Nephron (organoid): ENCODE measurements around the gene PPM1B.

Experiments used
- H3K27ac Mint-ChIP-seq, 3 experiments: 2 replicates each; pipeline ENCODE4 v1.8.0; 2020; ENCODE audit warnings: mixed read lengths in 3 of 3, mild to moderate bottlenecking in 2 of 3, moderate library complexity in 1 of 3
- H3K27me3 Mint-ChIP-seq: 2 replicates; pipeline ENCODE4 v1.8.0; 2021; ENCODE audit warnings: low read depth, mild to moderate bottlenecking, moderate library complexity, mixed read lengths
- H3K36me3 Mint-ChIP-seq: 2 replicates; pipeline ENCODE4 v1.8.0; 2020; ENCODE audit warnings: low read depth, mixed read lengths
- H3K4me1 Mint-ChIP-seq: 2 replicates; pipeline ENCODE4 v1.8.0; 2020; ENCODE audit warnings: mixed read lengths
- H3K4me3 Mint-ChIP-seq, 3 experiments: 2 replicates each; pipeline ENCODE4 v1.8.0; 2020; ENCODE audit warnings: mild to moderate bottlenecking in 3 of 3, mixed read lengths in 3 of 3, moderate library complexity in 2 of 3
- H3K9me3 Mint-ChIP-seq: 2 replicates; pipeline ENCODE4 v1.8.0; 2020; ENCODE audit warnings: mixed read lengths
- TF ChIP-seq, protein P1 (sequence below), 3 experiments: fragments of 200-600 bp; sonication (generic); IDR thresholded peaks; one replicate each; pipeline ENCODE4 v1.5.0; 2021; ENCODE audit warnings: antibody characterized with exemption in 3 of 3; ENCODE audit not compliant: unreplicated experiment in 3 of 3

The PPM1B gene

GRCh38 chr2:44267269-44267795, 98.7 kb downstream of the PPM1B start:
- H3K9me3 Mint-ChIP-seq: no peaks in the 10 kb centered on the region
- TF ChIP-seq, protein P1, sequence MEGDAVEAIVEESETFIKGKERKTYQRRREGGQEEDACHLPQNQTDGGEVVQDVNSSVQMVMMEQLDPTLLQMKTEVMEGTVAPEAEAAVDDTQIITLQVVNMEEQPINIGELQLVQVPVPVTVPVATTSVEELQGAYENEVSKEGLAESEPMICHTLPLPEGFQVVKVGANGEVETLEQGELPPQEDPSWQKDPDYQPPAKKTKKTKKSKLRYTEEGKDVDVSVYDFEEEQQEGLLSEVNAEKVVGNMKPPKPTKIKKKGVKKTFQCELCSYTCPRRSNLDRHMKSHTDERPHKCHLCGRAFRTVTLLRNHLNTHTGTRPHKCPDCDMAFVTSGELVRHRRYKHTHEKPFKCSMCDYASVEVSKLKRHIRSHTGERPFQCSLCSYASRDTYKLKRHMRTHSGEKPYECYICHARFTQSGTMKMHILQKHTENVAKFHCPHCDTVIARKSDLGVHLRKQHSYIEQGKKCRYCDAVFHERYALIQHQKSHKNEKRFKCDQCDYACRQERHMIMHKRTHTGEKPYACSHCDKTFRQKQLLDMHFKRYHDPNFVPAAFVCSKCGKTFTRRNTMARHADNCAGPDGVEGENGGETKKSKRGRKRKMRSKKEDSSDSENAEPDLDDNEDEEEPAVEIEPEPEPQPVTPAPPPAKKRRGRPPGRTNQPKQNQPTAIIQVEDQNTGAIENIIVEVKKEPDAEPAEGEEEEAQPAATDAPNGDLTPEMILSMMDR (IDR thresholded peaks at IDR 0.05; ENCODE audit: unreplicated experiment in 3 of 3): no peak
- no peaks in the 10 kb centered on the region for H3K36me3 Mint-ChIP-seq
- H3K4me3 Mint-ChIP-seq: no peak overlapping the region
- peak overlapping the region; percentile 42 to 83 (median 55) for H3K27ac Mint-ChIP-seq
- H3K4me1 Mint-ChIP-seq: peaks cover 12% of the 10 kb centered on the region
- no peaks in the 10 kb centered on the region for H3K27me3 Mint-ChIP-seq

DNA sequence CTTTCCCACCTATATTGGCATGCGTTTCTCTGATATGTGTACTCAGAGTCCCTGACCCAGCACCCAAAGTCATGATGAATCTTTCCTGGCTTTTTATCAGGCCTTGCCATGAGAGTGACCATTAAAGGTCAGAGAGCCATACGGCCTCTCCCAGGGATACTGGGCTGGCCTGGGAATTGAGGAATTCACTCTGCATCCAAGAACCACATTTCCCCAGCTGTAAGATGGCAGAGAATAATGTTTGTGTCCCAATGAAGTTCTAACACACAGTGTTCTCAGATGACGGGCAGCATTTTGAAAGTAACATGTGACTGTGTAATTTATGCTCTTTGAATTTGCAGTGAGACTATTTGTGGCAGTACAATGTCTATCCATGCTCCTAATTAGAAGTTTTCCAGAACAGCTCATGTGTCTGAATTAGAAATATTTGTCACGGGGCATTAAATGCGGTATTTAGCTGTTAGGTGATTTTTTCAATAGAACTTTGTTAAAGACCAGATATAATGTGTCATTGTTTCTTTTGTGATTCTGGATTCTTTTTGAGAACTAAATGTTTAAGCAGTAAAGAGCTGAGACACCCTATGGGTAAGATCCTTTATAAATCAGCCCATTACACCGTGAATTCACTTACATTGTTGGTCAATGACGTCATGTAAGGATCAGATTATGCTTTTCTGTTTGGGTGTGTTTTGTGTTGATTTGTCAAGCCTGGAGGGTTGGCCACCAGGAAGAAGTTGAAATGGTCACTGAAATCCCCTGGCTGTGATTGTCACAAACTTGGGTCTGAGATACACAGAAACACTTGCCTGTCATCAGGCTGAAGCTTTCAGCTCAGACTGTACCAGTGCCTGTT, 99.3 kb downstream of the PPM1B start:
- no peaks in the 10 kb centered on the region for H3K27me3 Mint-ChIP-seq
- peak overlapping the region; percentile 42 to 83 (median 58) for H3K27ac Mint-ChIP-seq
- H3K4me3 Mint-ChIP-seq: no peak overlapping the region
- TF ChIP-seq, protein P1 (IDR thresholded peaks at IDR 0.05; ENCODE audit: unreplicated experiment in 3 of 3): no peak
- no peaks in the 10 kb centered on the region for H3K36me3 Mint-ChIP-seq
- H3K4me1 Mint-ChIP-seq: peaks cover 12% of the 10 kb centered on the region
- no peaks in the 10 kb centered on the region for H3K9me3 Mint-ChIP-seq

- Mint-ChIP-seq H3K36me3 (no peaks in the 10 kb centered on the region), H3K4me3 (no peak overlapping the region), H3K27me3 (no peaks in the 10 kb centered on the region), H3K9me3 (no peaks in the 10 kb centered on the region), H3K4me1 (peaks cover 12% of the 10 kb centered on the region), H3K27ac (peak overlapping the region in 1 of 3 experiments; percentile 60)
- TF ChIP-seq, protein P1 (IDR thresholded peaks at IDR 0.05; ENCODE audit: unreplicated experiment in 3 of 3): no peak
These were observed 101.2 kb downstream of the PPM1B start for GRCh38 chr2:44269831-44270230.

DNA sequence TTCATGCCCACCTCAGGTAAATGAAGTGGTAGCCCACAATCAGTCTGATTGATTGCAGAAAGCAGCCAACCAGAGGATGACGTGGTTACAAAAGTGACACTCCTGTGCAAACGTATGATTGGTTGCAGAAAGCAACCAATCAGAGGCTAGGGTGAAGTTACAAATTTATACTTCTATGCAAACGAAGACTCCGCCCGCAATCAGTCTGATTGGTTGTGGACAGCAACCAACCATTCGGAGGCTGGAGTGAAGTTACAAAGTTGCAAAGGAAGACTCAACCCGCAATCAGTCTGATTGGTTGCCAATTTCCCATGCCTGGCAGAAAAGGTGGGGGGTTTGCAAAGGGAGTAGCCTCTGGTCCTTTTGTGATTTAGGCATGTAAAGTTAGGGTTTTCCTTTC, 102.6 kb downstream of the PPM1B start:
- no peaks in the 10 kb centered on the region for H3K9me3 Mint-ChIP-seq
- H3K27me3 Mint-ChIP-seq: no peaks in the 10 kb centered on the region
- no peaks in the 10 kb centered on the region for H3K36me3 Mint-ChIP-seq
- H3K27ac Mint-ChIP-seq: no peak overlapping the region
- no peak overlapping the region for H3K4me3 Mint-ChIP-seq
- TF ChIP-seq, protein P1 (IDR thresholded peaks at IDR 0.05; ENCODE audit: unreplicated experiment in 3 of 3): no peak
- H3K4me1 Mint-ChIP-seq: peaks cover 12% of the 10 kb centered on the region

DNA sequence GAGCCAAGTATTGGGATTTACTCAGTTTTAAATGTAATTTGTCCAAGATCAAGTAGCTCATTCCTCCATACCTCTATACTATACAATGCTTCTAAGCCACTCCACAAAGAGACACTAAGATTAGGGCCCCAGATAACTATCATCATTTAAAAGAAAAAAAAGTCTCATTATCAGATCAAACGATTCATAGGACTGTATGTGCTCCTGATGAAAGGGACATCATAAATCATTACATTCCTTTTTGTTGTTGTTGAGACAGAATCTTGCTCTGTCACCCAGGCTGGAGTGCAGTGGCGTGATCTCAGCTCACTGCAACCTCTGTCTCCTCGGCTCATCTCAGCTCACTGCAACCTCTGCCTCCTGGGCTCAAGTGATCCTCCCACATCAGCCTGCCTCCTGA, 104.4 kb downstream of the PPM1B start:
- no peak overlapping the region for H3K27ac Mint-ChIP-seq
- H3K9me3 Mint-ChIP-seq: no peaks in the 10 kb centered on the region
- TF ChIP-seq, protein P1 (IDR thresholded peaks at IDR 0.05; ENCODE audit: unreplicated experiment in 3 of 3): no peak
- H3K36me3 Mint-ChIP-seq: no peaks in the 10 kb centered on the region
- no peaks in the 10 kb centered on the region for H3K27me3 Mint-ChIP-seq
- H3K4me3 Mint-ChIP-seq: no peak overlapping the region
- peaks cover 6% of the 10 kb centered on the region for H3K4me1 Mint-ChIP-seq
